Cardiac muscle cell (in vitro differentiated cells and primary cell): ENCODE results near the gene SLC37A3. TPM values are rescaled to one million over a fixed set of nuclear protein-coding genes. Genes with fewer than 3 reads are reported as not detected.

ENCODE experiments used
- DNase-seq, 2 donors: peaks; one replicate each; pipeline versions ENCODE4 v3.0.0 to v3.0.0-alpha.2; 2010 to 2017; ENCODE audit warnings: low read depth in 1 of 2, low spot score in 1 of 2
- H3K27ac ChIP-seq: fragments of 200-600 bp; sonication (generic); 2 replicates; pipeline ENCODE4 v1.5.1; 2016
- H3K27me3 ChIP-seq: fragments of 200-600 bp; sonication (generic); 2 replicates; pipeline ENCODE4 v1.6.0; 2016; ENCODE audit warnings: control low read depth
- H3K36me3 ChIP-seq: fragments of 200-600 bp; sonication (generic); 2 replicates; pipeline ENCODE4 v1.5.1; 2016; ENCODE audit warnings: control low read depth
- H3K4me1 ChIP-seq: fragments of 200-600 bp; sonication (generic); 2 replicates; pipeline ENCODE4 v1.8.1; 2017; ENCODE audit warnings: low read depth, mild to moderate bottlenecking, mixed run types
- H3K4me3 ChIP-seq: fragments of 200-600 bp; sonication (generic); 2 replicates; pipeline ENCODE4 v1.5.1; 2016; ENCODE audit warnings: mild to moderate bottlenecking
- H3K9me3 ChIP-seq: fragments of 200-600 bp; sonication (generic); 2 replicates; pipeline ENCODE4 v1.5.1; 2017; ENCODE audit warnings: low read depth, mild to moderate bottlenecking, control low read depth
- polyA plus RNA-seq: library from polyadenylated mRNA; unstranded; fragments of >200 nt; fragmentation: Nextera tagmentation; extraction: Ambion mirVana; gene quantifications from 2 replicates; pipeline ENCODE4 v1.2.1, GENCODE V29; 2016
- total RNA-seq: library from RNA; depleted of rRNA; stranded (reverse); fragments of >200 nt; gene quantifications from 2 replicates; pipeline ENCODE4 v1.2.3, GENCODE V29; 2016
- TF ChIP-seq, protein P1 (sequence below): IDR thresholded peaks from 2 replicates; pipeline ENCODE4 v1.5.1; 2012; ENCODE audit warnings: low read depth, mild to moderate bottlenecking, low read length

SLC37A3 gene
- total and polyA plus RNA-seq, 2 experiments from 2014 or later: 49.7 to 50.5 TPM

DNA sequence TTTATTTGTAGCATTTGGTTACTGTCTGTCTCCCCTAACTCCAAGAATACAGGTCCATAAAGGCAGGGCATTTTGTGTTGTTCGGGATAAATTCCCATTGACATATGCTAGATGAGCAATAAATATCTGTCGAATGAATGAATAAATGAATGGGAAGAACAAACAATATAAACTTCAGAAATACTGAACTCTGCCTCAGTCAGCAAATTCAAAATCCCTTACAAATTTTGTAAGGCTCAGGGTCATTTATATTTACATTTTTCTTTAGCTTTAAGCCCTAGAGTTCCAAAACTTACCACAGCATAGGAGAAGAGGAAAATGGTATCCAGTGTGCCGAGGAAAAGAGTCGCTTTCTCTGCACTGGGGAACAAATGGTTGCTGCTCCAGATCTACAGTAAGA lies 29.0 kb downstream of the SLC37A3 start:
- no peaks in the 10 kb centered on the region for H3K9me3 ChIP-seq
- no peak overlapping the region for H3K4me3 ChIP-seq
- TF ChIP-seq, protein P1, sequence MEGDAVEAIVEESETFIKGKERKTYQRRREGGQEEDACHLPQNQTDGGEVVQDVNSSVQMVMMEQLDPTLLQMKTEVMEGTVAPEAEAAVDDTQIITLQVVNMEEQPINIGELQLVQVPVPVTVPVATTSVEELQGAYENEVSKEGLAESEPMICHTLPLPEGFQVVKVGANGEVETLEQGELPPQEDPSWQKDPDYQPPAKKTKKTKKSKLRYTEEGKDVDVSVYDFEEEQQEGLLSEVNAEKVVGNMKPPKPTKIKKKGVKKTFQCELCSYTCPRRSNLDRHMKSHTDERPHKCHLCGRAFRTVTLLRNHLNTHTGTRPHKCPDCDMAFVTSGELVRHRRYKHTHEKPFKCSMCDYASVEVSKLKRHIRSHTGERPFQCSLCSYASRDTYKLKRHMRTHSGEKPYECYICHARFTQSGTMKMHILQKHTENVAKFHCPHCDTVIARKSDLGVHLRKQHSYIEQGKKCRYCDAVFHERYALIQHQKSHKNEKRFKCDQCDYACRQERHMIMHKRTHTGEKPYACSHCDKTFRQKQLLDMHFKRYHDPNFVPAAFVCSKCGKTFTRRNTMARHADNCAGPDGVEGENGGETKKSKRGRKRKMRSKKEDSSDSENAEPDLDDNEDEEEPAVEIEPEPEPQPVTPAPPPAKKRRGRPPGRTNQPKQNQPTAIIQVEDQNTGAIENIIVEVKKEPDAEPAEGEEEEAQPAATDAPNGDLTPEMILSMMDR: no peak
- no peaks in the 10 kb centered on the region for H3K4me1 ChIP-seq
- no peak overlapping the region for H3K27ac ChIP-seq
- no peaks in the 10 kb centered on the region for H3K27me3 ChIP-seq
- peaks cover 3% of the 10 kb centered on the region for H3K36me3 ChIP-seq
- DNase-seq: no peak

GRCh38 chr7:140367528-140367927 lies 30.8 kb downstream of the SLC37A3 start:
- H3K4me3 ChIP-seq: no peak overlapping the region

GRCh38 chr7:140364819-140365218 lies 33.5 kb downstream of the SLC37A3 start:
- H3K36me3 ChIP-seq: peaks cover 9% of the 10 kb centered on the region
- DNase-seq: no peak
- no peaks in the 10 kb centered on the region for H3K27me3 ChIP-seq
- H3K9me3 ChIP-seq: no peaks in the 10 kb centered on the region
- TF ChIP-seq, protein P1: no peak
- H3K27ac ChIP-seq: no peak overlapping the region
- H3K4me1 ChIP-seq: no peaks in the 10 kb centered on the region
- no peak overlapping the region for H3K4me3 ChIP-seq

More at GRCh38 chr7:140367528-140367927, 30.8 kb downstream of the SLC37A3 start:
- no peak for DNase-seq
- no peak overlapping the region for H3K27ac ChIP-seq
- H3K9me3 ChIP-seq: no peaks in the 10 kb centered on the region
- H3K27me3 ChIP-seq: no peaks in the 10 kb centered on the region
- TF ChIP-seq, protein P1: no peak
- H3K4me1 ChIP-seq: no peaks in the 10 kb centered on the region
- peaks cover 9% of the 10 kb centered on the region for H3K36me3 ChIP-seq

GRCh38 chr7:140360697-140361229 lies 37.6 kb downstream of the SLC37A3 start:
- no peaks in the 10 kb centered on the region for H3K27me3 ChIP-seq
- no peaks in the 10 kb centered on the region for H3K4me1 ChIP-seq
- H3K4me3 ChIP-seq: no peak overlapping the region
- peaks cover 9% of the 10 kb centered on the region for H3K36me3 ChIP-seq
- no peak overlapping the region for H3K27ac ChIP-seq
- H3K9me3 ChIP-seq: no peaks in the 10 kb centered on the region
- TF ChIP-seq, protein P1: no peak
- DNase-seq: no peak

GRCh38 chr7:140358412-140359051 lies 39.8 kb downstream of the SLC37A3 start:
- Histone ChIP-seq H3K4me1 (no peaks in the 10 kb centered on the region), H3K4me3 (no peak overlapping the region), H3K36me3 (peaks cover 3% of the 10 kb centered on the region), H3K9me3 (no peaks in the 10 kb centered on the region), H3K27me3 (no peaks in the 10 kb centered on the region), H3K27ac (no peak overlapping the region)
- TF ChIP-seq, protein P1: no peak
- no peak for DNase-seq
